Hindlimb muscle (tissue), 1 donor: Measurements from ENCODE around the gene AP4E1. TPM values are rescaled to one million over a fixed set of nuclear protein-coding genes. Genes with fewer than 3 reads are reported as not detected.
"Not testable (repeated sequence)": the region's sequence is repeated elsewhere in the genome, so short reads cannot be mapped to it uniquely, and the experiment has no call there.

Source experiments
- DNase-seq: peaks from one replicate; pipeline ENCODE4 v3.0.0-alpha.2; 2013
- polyA plus RNA-seq: library from polyadenylated mRNA; unstranded; fragments of 120-200 nt; gene quantifications from one replicate; pipeline ENCODE4 v1.2.1, GENCODE V29; 2013; ENCODE audit not compliant: insufficient read length

The AP4E1 gene
- polyA plus RNA-seq, 1 donor, result 8.0 TPM

- no peak for DNase-seq
Measured at GRCh38 chr15:50889589-50889988, 18.9 kb upstream of the AP4E1 start.

GRCh38 chr15:50890751-50891150 lies 17.7 kb upstream of the AP4E1 start:
- no peak for DNase-seq

GRCh38 chr15:50891159-50891558 lies 17.3 kb upstream of the AP4E1 start:
- DNase-seq, result no peak

GRCh38 chr15:50893976-50894375 lies 14.5 kb upstream of the AP4E1 start:
- no peak for DNase-seq

- not testable (repeated sequence) for DNase-seq
Measured at GRCh38 chr15:50901390-50901789, 7.1 kb upstream of the AP4E1 start.

- DNase-seq, result no peak
Measured at GRCh38 chr15:50904211-50904610, 4.3 kb upstream of the AP4E1 start.

GRCh38 chr15:50905055-50905454 lies 3.4 kb upstream of the AP4E1 start:
- no peak for DNase-seq

GRCh38 chr15:50906954-50907600 lies 1.4 kb upstream of the AP4E1 start:
- no peak for DNase-seq

- no peak for DNase-seq
Measured at GRCh38 chr15:50907601-50908208, 778 bp upstream of the AP4E1 start.

GRCh38 chr15:50909010-50909317 lies 481 bp downstream of the AP4E1 start:
- DNase-seq, result no peak

GRCh38 chr15:50910426-50910795 lies 1.9 kb downstream of the AP4E1 start:
- DNase-seq, result not testable (repeated sequence)

- no peak for DNase-seq
Measured at GRCh38 chr15:50911001-50911400, 2.5 kb downstream of the AP4E1 start.

- no peak for DNase-seq
Measured at GRCh38 chr15:50911621-50912020, 3.1 kb downstream of the AP4E1 start.

GRCh38 chr15:50916400-50916799 lies 7.9 kb downstream of the AP4E1 start:
- no peak for DNase-seq

- DNase-seq, result not testable (repeated sequence)
Measured at GRCh38 chr15:50919359-50919758, 10.9 kb downstream of the AP4E1 start.

- no peak for DNase-seq
Measured at GRCh38 chr15:50925281-50925680, 16.8 kb downstream of the AP4E1 start.

- no peak for DNase-seq
Measured at GRCh38 chr15:50929062-50929461, 20.6 kb downstream of the AP4E1 start.

- DNase-seq, result no peak
Measured at GRCh38 chr15:50930792-50931191, 22.3 kb downstream of the AP4E1 start.

GRCh38 chr15:50933341-50933740 lies 24.9 kb downstream of the AP4E1 start:
- no peak for DNase-seq

GRCh38 chr15:50938525-50938924 lies 30.0 kb downstream of the AP4E1 start:
- no peak for DNase-seq

- no peak for DNase-seq
Measured at GRCh38 chr15:50939911-50940310, 31.4 kb downstream of the AP4E1 start.

GRCh38 chr15:50940506-50940905 lies 32.0 kb downstream of the AP4E1 start:
- no peak for DNase-seq

- no peak for DNase-seq
Measured at GRCh38 chr15:50943638-50944037, 35.2 kb downstream of the AP4E1 start.

GRCh38 chr15:50944672-50945071 lies 36.2 kb downstream of the AP4E1 start:
- DNase-seq, result no peak

GRCh38 chr15:50945725-50946124 lies 37.2 kb downstream of the AP4E1 start:
- DNase-seq, result no peak
